HG03575 (cell line): Measurements from ENCODE around the gene MAGEB2.

Source experiments
- ATAC-seq: cut with Tn5 transposase; IDR thresholded peaks from one replicate; pipeline ENCODE4 v1.9.1; 2021; ENCODE audit not compliant: unreplicated experiment, insufficient number of reproducible peaks, low FRiP score; ENCODE audit errors: extremely low read depth

The MAGEB2 gene

GRCh38 chrX:30261012-30261411 is 45.6 kb downstream of the MAGEB2 start:
- no peak for ATAC-seq

GRCh38 chrX:30262763-30263162 is 47.4 kb downstream of the MAGEB2 start:
- no peak for ATAC-seq
